Limb (tissue), 2 donors: Measurements from ENCODE around the gene CNOT4.
"Not testable (repeated sequence)": the region's sequence is repeated elsewhere in the genome, so short reads cannot be mapped to it uniquely, and the experiment has no call there.

ENCODE experiments used
- DNase-seq, 2 donors: peaks; one replicate each; pipeline ENCODE4 v3.0.0-alpha.2; 2016; ENCODE audit errors: extremely low spot score in 2 of 2

CNOT4 gene

GRCh38 chr7:135365721-135366120 lies 144.2 kb downstream of the CNOT4 start:
- DNase-seq, result no peak

GRCh38 chr7:135364206-135364605 lies 145.7 kb downstream of the CNOT4 start:
- DNase-seq, result no peak

- no peak for DNase-seq
Measured at GRCh38 chr7:135362871-135363270, 147.0 kb downstream of the CNOT4 start.

DNA sequence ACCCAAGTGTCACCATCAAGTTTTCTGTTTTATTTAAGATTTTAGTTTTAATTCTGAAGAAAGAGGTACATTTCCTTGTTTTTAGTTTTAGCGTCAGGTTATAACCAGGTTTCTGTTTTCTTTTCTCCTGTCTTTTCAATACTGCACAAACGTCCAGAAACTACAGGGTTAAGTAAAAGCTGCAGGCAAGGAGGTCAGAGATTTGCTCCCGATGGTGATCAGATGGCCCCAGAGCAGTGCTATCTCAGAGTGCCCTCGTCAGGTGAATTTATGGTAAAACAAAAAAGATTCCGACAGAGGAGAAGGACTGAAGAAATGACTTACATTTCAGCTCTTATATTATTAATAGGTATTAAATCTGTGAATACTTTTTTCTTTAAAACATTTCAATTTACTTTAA lies 148.1 kb downstream of the CNOT4 start:
- DNase-seq, result no peak

DNA sequence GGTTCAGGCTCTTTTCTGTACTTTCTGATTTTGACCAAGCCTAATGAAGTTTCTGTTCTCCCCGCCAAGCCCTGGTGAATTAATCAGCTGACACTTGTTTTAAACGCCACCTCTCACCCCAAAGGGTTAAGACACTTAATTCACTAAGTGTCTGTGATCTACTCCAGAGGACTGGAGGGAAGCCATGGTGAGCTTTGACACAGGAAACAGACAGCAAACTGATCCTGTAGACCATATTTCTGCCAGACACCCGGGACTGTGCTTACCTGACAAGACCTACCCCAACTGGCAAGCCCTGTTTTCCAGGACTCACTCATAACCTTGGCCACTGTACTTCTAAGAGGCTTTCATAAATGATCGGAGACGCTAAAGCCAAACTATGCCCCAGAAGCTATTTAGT lies 150.3 kb downstream of the CNOT4 start:
- no peak for DNase-seq

- no peak for DNase-seq
Measured at GRCh38 chr7:135355377-135356048, 154.4 kb downstream of the CNOT4 start.

DNA sequence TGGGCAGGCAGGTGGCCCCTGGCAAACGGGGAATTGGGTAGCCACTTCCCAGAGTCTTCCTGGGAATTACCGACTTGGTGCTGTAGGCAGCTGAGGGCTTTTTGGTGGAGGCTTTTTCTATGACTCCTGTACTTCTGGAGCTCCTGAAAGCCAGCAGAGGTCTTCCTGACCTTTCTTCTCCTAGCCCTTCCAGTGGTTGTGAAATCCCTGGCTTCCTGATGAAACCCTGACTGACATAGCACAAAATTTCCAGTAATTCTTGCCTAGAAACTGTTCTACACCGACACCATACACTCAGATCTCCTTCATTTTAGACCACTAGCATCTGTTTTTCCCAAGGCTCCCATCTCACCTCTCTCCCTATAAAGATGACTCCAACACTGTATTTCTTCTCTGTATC lies 156.1 kb downstream of the CNOT4 start:
- no peak for DNase-seq

- no peak for DNase-seq
Measured at GRCh38 chr7:135352285-135352684, 157.6 kb downstream of the CNOT4 start.

GRCh38 chr7:135351070-135351469 lies 158.8 kb downstream of the CNOT4 start:
- not testable (repeated sequence) for DNase-seq

DNA sequence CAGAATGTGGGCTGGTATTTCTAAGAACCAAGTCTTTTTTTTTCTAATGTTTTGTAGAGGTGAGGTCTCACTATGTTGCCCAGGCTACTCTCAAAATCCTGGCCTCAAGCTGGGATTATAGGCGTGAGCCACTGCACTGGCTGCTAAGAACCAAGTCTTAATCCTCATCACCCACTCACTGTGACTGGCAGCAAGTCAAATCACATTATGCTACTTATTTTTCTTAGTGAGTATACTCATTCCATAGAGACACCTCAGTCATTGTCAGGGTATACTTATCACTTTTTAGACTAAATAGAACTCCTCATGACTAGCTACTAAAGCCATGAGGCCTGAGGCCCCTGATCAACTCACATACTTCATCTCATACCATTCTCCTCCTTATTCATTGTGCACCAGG lies 160.2 kb downstream of the CNOT4 start:
- DNase-seq, result no peak

DNA sequence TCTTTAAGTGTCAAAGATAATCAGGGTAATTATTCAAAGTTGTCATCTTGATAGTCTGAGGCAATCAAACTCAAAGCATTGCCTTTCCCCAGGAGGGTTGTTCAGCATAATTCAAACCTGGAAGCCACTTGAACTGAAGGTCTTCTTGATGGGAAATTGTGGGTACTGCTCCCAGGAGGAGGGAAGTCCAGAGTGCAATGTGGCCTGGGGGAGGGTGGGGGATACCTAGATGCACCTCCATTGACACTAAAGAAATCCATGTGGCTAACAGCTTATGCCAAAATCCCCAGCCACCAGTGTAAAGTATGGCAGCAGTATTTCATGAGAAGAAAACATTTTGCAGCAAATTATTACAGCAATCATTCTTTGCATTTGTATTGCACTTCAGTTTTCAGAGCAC lies 161.4 kb downstream of the CNOT4 start:
- DNase-seq, result no peak

DNA sequence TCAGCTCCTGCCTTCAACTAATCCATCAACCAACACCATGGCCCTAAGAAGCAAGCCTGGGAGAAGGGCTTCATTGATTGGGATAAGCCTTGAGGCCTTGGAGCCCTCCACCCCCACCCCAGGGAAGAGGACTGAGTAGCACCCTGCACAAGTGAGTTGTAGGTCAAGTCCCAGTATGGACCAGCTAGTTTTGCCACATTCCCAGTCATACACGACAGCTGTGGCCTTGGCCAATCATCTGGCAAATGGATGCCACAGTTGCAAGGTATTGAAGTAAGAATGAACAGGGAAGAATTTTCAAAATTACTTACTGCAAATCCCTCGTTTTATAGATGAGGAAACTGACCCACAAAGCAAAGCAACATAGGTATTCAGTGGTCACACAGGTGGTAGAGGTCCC lies 166.5 kb downstream of the CNOT4 start:
- no peak for DNase-seq

GRCh38 chr7:135342887-135343286 lies 167.0 kb downstream of the CNOT4 start:
- no peak for DNase-seq

GRCh38 chr7:135341049-135341448 lies 168.9 kb downstream of the CNOT4 start:
- DNase-seq, result no peak

GRCh38 chr7:135337977-135338550 lies 171.8 kb downstream of the CNOT4 start:
- DNase-seq, result no peak

GRCh38 chr7:135337506-135337905 lies 172.4 kb downstream of the CNOT4 start:
- no peak for DNase-seq

GRCh38 chr7:135335628-135336139 lies 174.2 kb downstream of the CNOT4 start:
- DNase-seq, result peak; percentile 32 to 74

DNA sequence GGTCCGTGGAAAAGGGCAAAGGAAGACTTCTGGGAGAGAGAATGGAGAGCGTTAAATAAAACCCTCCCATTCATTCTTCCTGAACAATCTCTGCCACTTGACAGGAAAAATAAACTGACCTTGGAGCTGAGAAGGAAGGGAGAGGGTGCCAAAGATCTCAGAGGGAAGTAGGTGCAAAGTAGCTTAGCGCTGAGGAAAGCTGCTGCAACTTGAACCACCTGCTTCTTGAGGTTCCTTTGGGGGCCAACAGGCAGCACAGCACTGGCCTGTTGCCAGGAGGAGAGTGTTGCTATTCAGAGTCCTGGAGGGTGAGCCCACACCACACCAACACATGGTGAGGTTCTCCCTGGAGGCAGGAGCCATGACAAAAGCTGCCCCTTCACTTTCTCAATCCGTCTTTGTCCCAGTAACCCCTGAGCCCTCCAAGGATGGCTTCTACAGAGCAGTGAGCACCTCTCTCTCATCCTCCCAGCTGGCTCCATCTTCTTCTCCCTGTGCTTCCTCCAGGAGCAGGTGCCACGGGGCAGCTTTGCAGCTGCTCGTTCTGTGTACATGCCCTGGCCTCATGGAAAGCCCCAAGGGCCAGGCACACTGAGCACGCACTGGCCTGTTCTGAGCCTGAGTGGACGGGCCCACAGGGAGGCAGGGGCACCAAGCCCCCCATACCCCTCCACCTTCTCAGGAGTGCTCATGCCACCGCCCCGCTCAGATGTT lies 174.9 kb downstream of the CNOT4 start:
- no peak for DNase-seq

DNA sequence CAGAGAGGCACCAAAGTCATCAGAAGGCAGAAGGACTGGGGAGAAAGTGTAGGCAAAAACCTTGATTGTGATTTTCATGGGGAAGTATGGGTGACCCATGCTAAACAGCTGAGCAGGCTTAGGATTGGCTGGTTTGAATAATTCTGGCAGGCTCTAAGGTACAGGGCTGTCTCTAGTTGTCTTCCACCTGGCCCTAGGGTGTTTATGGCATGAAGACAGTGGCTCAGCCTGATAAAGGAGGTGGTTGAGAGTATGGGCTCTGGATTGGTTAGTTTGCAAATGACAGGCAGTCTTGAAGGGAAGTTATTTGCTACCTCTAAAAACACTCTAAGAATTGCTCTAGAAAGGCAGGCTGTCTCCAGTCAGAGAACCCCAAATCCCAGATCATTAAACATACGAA lies 176.0 kb downstream of the CNOT4 start:
- DNase-seq, result no peak

- no peak for DNase-seq
Measured at GRCh38 chr7:135333200-135333599, 176.7 kb downstream of the CNOT4 start.

GRCh38 chr7:135330088-135330487 lies 179.8 kb downstream of the CNOT4 start:
- no peak for DNase-seq

GRCh38 chr7:135328526-135328925 lies 181.4 kb downstream of the CNOT4 start:
- DNase-seq, result no peak

- no peak for DNase-seq
Measured at GRCh38 chr7:135328053-135328452, 181.8 kb downstream of the CNOT4 start.
